ENCODE results near the gene EZH1. TPM values are rescaled to one million over a fixed set of nuclear protein-coding genes. Genes with fewer than 3 reads are reported as not detected.

EZH1 gene
- total RNA-seq, 1 experiment from 2014 or later = 17.7 TPM

GRCh38 chr17:42709561-42709960 lies 35.3 kb downstream of the EZH1 start:
- H3K4me3 ChIP-seq (ENCODE audit: low read depth in 2 of 2, low read length in 2 of 2) = no peak overlapping the region
- no peak for DNase-seq (ENCODE audit: low read depth, low spot score)
- no TSS peak for BruUV-seq (replicated peaks)
- H3K27me3 ChIP-seq (ENCODE audit: control insufficient read depth, insufficient read depth, low read length) = no peaks in the 10 kb centered on the region
- H3K9me3 ChIP-seq (ENCODE audit: control insufficient read depth, insufficient read depth, low read depth, low read length) = no peaks in the 10 kb centered on the region
- in situ Hi-C loops (cut with HindIII; ENCODE audit: low pct_unique_long_range_greater_than_20kb, low sequenced_read_pairs) = no loop called here
- H3K4me1 ChIP-seq (ENCODE audit: control insufficient read depth, insufficient read depth, low read length) = no peaks in the 10 kb centered on the region
- ChIA-PET CTCF (no interaction called here), POLR2A (no interaction called here)
- no peak for ATAC-seq
- no peak for TF ChIP-seq CTCF (IDR thresholded peaks at IDR 0.05)
- no peak for TF ChIP-seq POLR2AphosphoS5 (IDR thresholded peaks at IDR 0.05; ENCODE audit: low read depth, low read length)
- TF ChIP-seq REST (IDR thresholded peaks at IDR 0.05; ENCODE audit: insufficient read depth in 1 of 2, low read depth in 2 of 2, low read length in 1 of 2) = no peak
- no peak for TF ChIP-seq SIN3A (IDR thresholded peaks at IDR 0.05; ENCODE audit: borderline replicate concordance, insufficient read depth, low read depth, low read length)
- TF ChIP-seq TCF7L2 (IDR thresholded peaks at IDR 0.05; ENCODE audit: low read depth, low read length) = no peak
- H3K27ac ChIP-seq (ENCODE audit: low read length) = no peak overlapping the region
- peaks cover 2% of the 10 kb centered on the region; the same call in 1 of the 2 replicates for H3K36me3 ChIP-seq (ENCODE audit: control insufficient read depth, insufficient read depth, low read length)
- intact Hi-C loops (cut with micrococcal nuclease; ENCODE audit: unreplicated experiment) = no loop called here

GRCh38 chr17:42708588-42708987 lies 36.3 kb downstream of the EZH1 start:
- Histone ChIP-seq H3K27ac (ENCODE audit: low read length) (no peak overlapping the region), H3K27me3 (ENCODE audit: control insufficient read depth, insufficient read depth, low read length) (no peaks in the 10 kb centered on the region), H3K4me3 (ENCODE audit: low read depth in 2 of 2, low read length in 2 of 2) (no peak overlapping the region), H3K36me3 (ENCODE audit: control insufficient read depth, insufficient read depth, low read length) (0 out of 2 replicates have a peak, but pooled peaks cover 2% of the 10 kb centered on the region), H3K9me3 (ENCODE audit: control insufficient read depth, insufficient read depth, low read depth, low read length) (no peaks in the 10 kb centered on the region), H3K4me1 (ENCODE audit: control insufficient read depth, insufficient read depth, low read length) (no peaks in the 10 kb centered on the region)
- TF ChIP-seq REST (IDR thresholded peaks at IDR 0.05; ENCODE audit: insufficient read depth in 1 of 2, low read depth in 2 of 2, low read length in 1 of 2) (no peak), TCF7L2 (IDR thresholded peaks at IDR 0.05; ENCODE audit: low read depth, low read length) (no peak)
- ChIA-PET CTCF (interaction anchor here (0.5 kb wide), 1 partner anchor 60 kb away, joined by 4 read pairs; no protein-coding TSS in a partner anchor), POLR2A (no interaction called here)
- no TSS peak for BruUV-seq (replicated peaks)
- ATAC-seq (no peak), DNase-seq (ENCODE audit: low read depth, low spot score) (no peak)
- in situ Hi-C loops (cut with HindIII; ENCODE audit: low pct_unique_long_range_greater_than_20kb, low sequenced_read_pairs) (no loop called here), intact Hi-C loops (cut with micrococcal nuclease; ENCODE audit: unreplicated experiment) (no loop called here)
